IPS DF 6.9 (cell line): ENCODE measurements around the gene DLGAP1.

Source experiments
- DNase-seq: peaks from one replicate; pipeline ENCODE4 v3.0.0-alpha.2; 2013; ENCODE audit warnings: low read depth, low spot score
- H3K27ac ChIP-seq: one replicate; pipeline ENCODE4 v1.5.1; 2013; ENCODE audit warnings: low read length, control low read depth
- H3K27me3 ChIP-seq: 2 replicates; pipeline ENCODE4 v1.6.1; 2013; ENCODE audit warnings: mild to moderate bottlenecking, low read length; ENCODE audit not compliant: control insufficient read depth, insufficient read depth
- H3K36me3 ChIP-seq: 2 replicates; pipeline ENCODE4 v1.6.1; 2013; ENCODE audit warnings: low read length; ENCODE audit not compliant: control insufficient read depth, insufficient read depth
- H3K4me1 ChIP-seq: 2 replicates; pipeline ENCODE4 v1.6.1; 2013; ENCODE audit warnings: low read length; ENCODE audit not compliant: control insufficient read depth, insufficient read depth
- H3K4me3 ChIP-seq: 2 replicates; pipeline ENCODE4 v1.5.1; 2013; ENCODE audit warnings: mild to moderate bottlenecking, low read length
- H3K9me3 ChIP-seq: 2 replicates; pipeline ENCODE4 v1.6.1; 2013; ENCODE audit warnings: low read length, inconsistent platforms; ENCODE audit not compliant: control insufficient read depth, insufficient read depth
- WGBS: extraction: QIAGEN DNeasy Blood & Tissue Kit; methylation state at CpG from one replicate; pipeline ENCODE4 v1.1.7; 2013; ENCODE audit warnings: mixed read lengths, missing lambda C conversion rate; ENCODE audit not compliant: insufficient read length, insufficient coverage; 5-methylcytosine and 5-hydroxymethylcytosine counted together

DLGAP1 gene

DNA sequence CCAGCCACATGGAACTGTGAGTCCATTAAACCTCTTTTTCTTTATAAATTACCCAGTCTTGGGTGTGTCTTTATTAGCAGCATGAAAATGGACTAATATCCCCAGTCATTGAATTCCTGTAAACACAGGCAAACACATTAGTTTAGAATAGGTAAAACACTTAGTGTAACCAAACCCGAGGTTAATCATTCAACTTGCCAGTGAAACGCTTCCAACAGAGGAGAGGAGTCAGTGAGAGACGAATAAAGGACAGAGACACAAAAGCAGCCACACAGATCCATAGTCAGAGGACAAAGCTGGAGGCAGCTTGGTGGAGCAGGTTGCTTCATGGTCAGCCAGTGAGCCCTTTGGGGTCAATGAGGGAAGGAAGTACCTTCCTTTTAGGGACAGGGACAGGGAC is 657.1 kb downstream of the DLGAP1 start:
- H3K9me3 ChIP-seq: no peaks in the 10 kb centered on the region
- H3K27ac ChIP-seq: no peak overlapping the region
- no peak overlapping the region for H3K4me3 ChIP-seq
- no CpG with 5 or more reads among the region's 3 CpGs for WGBS
- no peak for DNase-seq
- no peaks in the 10 kb centered on the region for H3K36me3 ChIP-seq
- no peaks in the 10 kb centered on the region for H3K4me1 ChIP-seq
- no peaks in the 10 kb centered on the region for H3K27me3 ChIP-seq

- Histone ChIP-seq H3K36me3 (no peaks in the 10 kb centered on the region), H3K27me3 (no peaks in the 10 kb centered on the region), H3K9me3 (no peaks in the 10 kb centered on the region), H3K4me3 (no peak overlapping the region), H3K4me1 (no peaks in the 10 kb centered on the region), H3K27ac (no peak overlapping the region)
- DNase-seq: no peak
- WGBS: no CpG with 5 or more reads among the region's 6 CpGs
Observed at GRCh38 chr18:3796434-3796833, 658.7 kb downstream of the DLGAP1 start.

DNA sequence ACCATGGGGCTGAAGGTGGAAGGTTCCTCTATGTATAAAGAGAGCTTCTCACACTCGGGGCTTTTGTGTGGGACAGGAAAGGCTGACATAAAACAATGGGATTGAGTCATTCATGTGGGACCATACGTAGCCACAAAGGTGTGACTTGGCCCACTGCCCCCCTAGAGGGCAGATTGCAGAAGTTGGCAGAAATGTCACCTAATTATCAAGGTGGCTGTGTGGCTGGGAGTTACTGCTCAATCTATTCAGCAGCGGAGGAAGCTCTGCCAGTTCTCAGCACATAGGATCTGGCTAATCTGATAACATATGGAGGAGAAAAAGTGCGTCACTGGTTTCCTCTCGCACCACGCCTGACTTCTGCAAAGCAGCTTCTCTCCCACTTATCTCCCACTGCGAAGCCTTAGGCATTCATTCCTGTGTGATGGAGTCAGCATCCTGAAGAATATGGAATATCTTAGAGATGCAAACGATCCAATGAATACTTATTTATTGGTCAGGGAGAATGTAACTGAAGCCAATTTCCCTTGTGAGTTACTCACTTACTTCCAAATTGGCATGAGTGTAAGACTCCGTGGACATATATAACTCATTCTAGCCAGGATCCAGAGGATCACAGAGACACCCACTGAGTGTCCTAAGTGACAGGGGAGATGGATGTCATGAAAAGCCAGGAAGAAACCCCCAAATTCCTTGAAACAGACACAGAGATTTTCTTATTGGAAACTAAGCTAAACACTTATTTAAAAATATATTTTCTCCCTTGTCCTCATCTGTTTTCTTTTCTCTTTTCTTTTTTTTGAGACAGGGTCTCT is 660.4 kb downstream of the DLGAP1 start:
- DNase-seq: no peak
- no peak overlapping the region for H3K27ac ChIP-seq
- H3K27me3 ChIP-seq: no peaks in the 10 kb centered on the region

DNA sequence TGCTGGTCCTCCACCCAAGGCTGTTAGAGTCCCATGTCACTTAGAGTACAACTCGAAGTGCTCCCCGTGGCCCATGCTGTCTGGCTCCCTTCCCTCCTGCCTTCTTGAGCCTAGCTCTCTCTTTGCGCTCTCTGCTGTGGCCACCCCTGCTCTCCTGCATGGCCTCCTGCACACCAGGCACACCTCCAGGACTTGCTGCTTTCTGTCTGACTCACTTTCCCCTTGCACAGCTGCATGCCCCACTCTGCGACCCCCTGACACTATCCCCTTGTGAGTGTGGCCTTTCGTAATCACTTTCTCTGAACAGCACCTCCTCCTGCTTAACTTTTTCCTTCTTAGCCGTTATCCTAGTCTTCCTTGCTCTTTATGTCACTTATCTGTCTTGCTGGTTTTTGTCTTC is 661.6 kb downstream of the DLGAP1 start:
- H3K27ac ChIP-seq: no peak overlapping the region
- H3K4me1 ChIP-seq: no peaks in the 10 kb centered on the region
- WGBS: no CpG with 5 or more reads among the region's 6 CpGs
- H3K9me3 ChIP-seq: no peaks in the 10 kb centered on the region
- no peaks in the 10 kb centered on the region for H3K27me3 ChIP-seq
- DNase-seq: no peak
- no peaks in the 10 kb centered on the region for H3K36me3 ChIP-seq
- no peak overlapping the region for H3K4me3 ChIP-seq

More for the DNA sequence above, 660.4 kb downstream of the DLGAP1 start:
- no CpG with 5 or more reads among the region's 9 CpGs for whole genome bisulfite sequencing
- no peaks in the 10 kb centered on the region for H3K9me3 ChIP-seq
- no peaks in the 10 kb centered on the region for H3K4me1 ChIP-seq
- H3K36me3 ChIP-seq: no peaks in the 10 kb centered on the region
- no peak overlapping the region for H3K4me3 ChIP-seq

DNA sequence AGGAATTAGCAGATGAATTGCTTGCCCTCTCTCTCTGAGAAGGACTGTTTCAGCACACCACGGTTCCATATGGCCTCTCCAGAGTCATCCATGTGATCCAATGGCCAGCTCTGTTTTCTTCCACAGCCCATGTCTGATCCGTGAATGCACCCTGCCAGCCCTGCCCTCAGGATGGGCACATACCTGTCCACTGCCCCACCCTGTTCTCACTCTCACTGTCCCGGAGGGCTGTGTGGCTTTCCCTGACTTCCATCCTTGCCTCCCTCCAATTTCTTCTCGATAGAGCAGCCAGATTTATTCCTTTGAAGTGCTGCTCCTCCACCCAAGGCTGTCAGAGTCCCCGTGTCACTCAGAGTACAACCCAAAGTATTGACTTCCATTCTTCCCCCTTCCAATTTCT is 662.0 kb downstream of the DLGAP1 start:
- Histone ChIP-seq H3K9me3 (no peaks in the 10 kb centered on the region), H3K27me3 (no peaks in the 10 kb centered on the region), H3K4me1 (no peaks in the 10 kb centered on the region), H3K4me3 (no peak overlapping the region), H3K36me3 (no peaks in the 10 kb centered on the region), H3K27ac (no peak overlapping the region)
- no CpG with 5 or more reads among the region's 5 CpGs for WGBS
- no peak for DNase-seq

GRCh38 chr18:3792711-3793110 is 662.4 kb downstream of the DLGAP1 start:
- WGBS: no CpG with 5 or more reads among the region's 9 CpGs
- no peaks in the 10 kb centered on the region for H3K27me3 ChIP-seq
- no peak overlapping the region for H3K27ac ChIP-seq
- no peaks in the 10 kb centered on the region for H3K4me1 ChIP-seq
- DNase-seq: no peak
- no peaks in the 10 kb centered on the region for H3K36me3 ChIP-seq
- H3K4me3 ChIP-seq: no peak overlapping the region
- no peaks in the 10 kb centered on the region for H3K9me3 ChIP-seq

- Histone ChIP-seq H3K4me3 (no peak overlapping the region), H3K27me3 (no peaks in the 10 kb centered on the region)
Observed at GRCh38 chr18:3791238-3791637, 663.9 kb downstream of the DLGAP1 start.

GRCh38 chr18:3790703-3791102 is 664.4 kb downstream of the DLGAP1 start:
- DNase-seq: no peak
- Histone ChIP-seq H3K36me3 (no peaks in the 10 kb centered on the region), H3K4me1 (no peaks in the 10 kb centered on the region), H3K27ac (no peak overlapping the region), H3K4me3 (no peak overlapping the region), H3K27me3 (no peaks in the 10 kb centered on the region), H3K9me3 (no peaks in the 10 kb centered on the region)
- WGBS: no CpG with 5 or more reads among the region's 5 CpGs

More at GRCh38 chr18:3791238-3791637, 663.9 kb downstream of the DLGAP1 start:
- Histone ChIP-seq H3K9me3 (no peaks in the 10 kb centered on the region), H3K36me3 (no peaks in the 10 kb centered on the region), H3K4me1 (no peaks in the 10 kb centered on the region), H3K27ac (no peak overlapping the region)
- DNase-seq: no peak
- WGBS: no CpG with 5 or more reads among the region's 4 CpGs

DNA sequence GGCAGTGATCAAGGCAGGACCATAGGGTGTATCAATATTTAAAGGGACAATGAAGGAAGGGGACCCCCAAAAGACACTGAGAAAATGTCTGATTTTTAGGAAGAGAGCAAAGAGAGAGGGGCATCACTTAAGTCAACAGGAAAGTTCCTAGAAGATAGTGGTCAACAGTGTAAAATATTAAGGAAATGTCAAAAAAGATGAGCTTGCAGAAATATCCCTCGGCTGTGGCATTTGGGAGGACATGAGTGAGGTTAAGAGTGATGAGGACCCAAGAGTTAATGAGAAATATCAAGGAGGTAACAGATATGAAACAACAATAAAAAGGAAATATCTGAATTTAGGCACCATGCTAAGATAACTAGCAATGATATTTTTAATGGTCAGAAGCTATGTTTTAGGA is 665.6 kb downstream of the DLGAP1 start:
- no peaks in the 10 kb centered on the region for H3K27me3 ChIP-seq
- no peak for DNase-seq
- no peaks in the 10 kb centered on the region for H3K4me1 ChIP-seq
- no peak overlapping the region for H3K4me3 ChIP-seq
- H3K27ac ChIP-seq: no peak overlapping the region
- H3K9me3 ChIP-seq: no peaks in the 10 kb centered on the region
- H3K36me3 ChIP-seq: no peaks in the 10 kb centered on the region
- WGBS: no CpG with 5 or more reads among the region's 1 CpG

DNA sequence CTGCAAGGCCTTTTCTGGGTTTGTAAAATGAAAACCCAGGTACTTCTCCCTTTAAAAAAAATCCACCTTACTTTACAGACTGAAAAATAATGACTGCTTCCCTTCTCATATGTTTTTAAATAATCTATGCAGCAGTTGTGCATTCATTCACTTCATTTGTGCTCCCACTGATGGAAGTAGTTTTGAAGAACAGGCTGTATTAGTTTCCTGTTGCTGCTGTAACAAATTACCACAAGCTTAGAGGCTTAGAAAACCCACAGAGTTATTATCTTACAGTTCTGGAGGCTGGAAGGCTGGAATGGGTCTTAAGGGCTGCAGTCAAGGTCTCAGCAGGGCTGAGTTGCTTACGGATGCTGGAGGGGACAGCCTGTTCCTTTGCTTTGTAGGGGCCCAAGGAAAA is 670.2 kb downstream of the DLGAP1 start:
- no peaks in the 10 kb centered on the region for H3K9me3 ChIP-seq
- H3K4me3 ChIP-seq: no peak overlapping the region
- no peak overlapping the region for H3K27ac ChIP-seq
- H3K27me3 ChIP-seq: no peaks in the 10 kb centered on the region
- DNase-seq: no peak
- H3K36me3 ChIP-seq: no peaks in the 10 kb centered on the region
- no CpG with 5 or more reads among the region's 1 CpG for WGBS
- no peaks in the 10 kb centered on the region for H3K4me1 ChIP-seq

DNA sequence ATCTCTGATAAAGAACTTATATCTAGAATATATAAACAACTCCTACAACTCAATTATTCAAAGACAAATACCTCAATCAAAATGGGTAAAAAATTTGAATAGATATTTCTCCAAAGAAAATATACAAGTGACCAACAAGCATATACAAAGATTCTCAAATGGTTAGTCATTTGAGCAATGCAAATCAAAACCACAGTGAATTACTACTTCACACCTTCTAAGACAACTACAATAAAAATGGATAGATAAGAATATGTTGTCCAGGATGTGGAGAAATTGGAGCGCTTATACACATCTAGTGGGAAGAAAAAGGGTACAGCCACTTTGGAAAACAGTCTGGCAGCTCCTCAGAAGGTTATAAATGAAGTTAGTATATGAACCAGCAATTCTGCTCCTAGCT is 672.2 kb downstream of the DLGAP1 start:
- WGBS: no CpG with 5 or more reads among the region's 1 CpG
- no peak for DNase-seq

More for the DNA sequence above, 672.2 kb downstream of the DLGAP1 start:
- Histone ChIP-seq H3K36me3 (no peaks in the 10 kb centered on the region), H3K27me3 (no peaks in the 10 kb centered on the region), H3K27ac (no peak overlapping the region), H3K9me3 (no peaks in the 10 kb centered on the region), H3K4me1 (no peaks in the 10 kb centered on the region), H3K4me3 (no peak overlapping the region)
